Transverse colon (tissue), 4 donors: ENCODE measurements around the gene GOLGA5.

Experiments
- POLR2A ChIP-seq: fragments of 450-650 bp; IDR thresholded peaks from one replicate; pipeline ENCODE4 v1.6.1; 2016; ENCODE audit warnings: antibody characterized with exemption, mild to moderate bottlenecking, moderate library complexity
- POLR2AphosphoS5 ChIP-seq, 3 donors: sonication (generic); formaldehyde crosslinking; IDR thresholded peaks; one replicate each; pipeline ENCODE4 v1.6.1; 2016; ENCODE audit warnings: antibody characterized with exemption in 3 of 3
- TF ChIP-seq, protein P1 (sequence below), 5 experiments: fragments of 200-600 bp in 3 of 5; fragments of 450-650 bp in 2 of 5; sonication (generic) in 3 of 5; IDR thresholded peaks; 1 replicate in 2 of 5; 2 replicates in 3 of 5; pipeline ENCODE4 v1.5.1; 2016 to 2017; ENCODE audit warnings: antibody characterized with exemption in 5 of 5, inconsistent platforms in 3 of 5, mild to moderate bottlenecking in 2 of 5, moderate library complexity in 1 of 5

DNA sequence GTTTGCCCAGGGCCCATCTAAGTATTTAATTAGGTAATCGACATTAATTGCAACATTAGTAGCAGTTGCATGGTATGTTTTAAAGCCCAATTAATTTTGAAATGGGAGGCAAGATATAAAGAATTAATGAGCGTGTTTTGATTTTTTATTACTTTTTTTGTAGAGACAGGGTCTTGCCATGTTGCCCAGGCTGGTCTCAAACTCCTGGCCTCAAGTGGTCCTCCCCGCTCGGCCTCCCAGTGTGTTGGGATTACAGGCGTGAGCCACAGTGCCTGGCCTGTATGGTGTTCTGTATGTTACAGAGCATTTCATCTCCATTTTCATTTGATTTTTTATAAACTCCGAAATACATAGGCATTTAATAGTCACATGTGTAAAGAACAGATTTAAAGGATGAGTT, 856 bp downstream of the GOLGA5 start:
- TF ChIP-seq POLR2AphosphoS5 (IDR thresholded peaks at IDR 0.05) (no peak), POLR2A (no peak)
- TF ChIP-seq, protein P1, sequence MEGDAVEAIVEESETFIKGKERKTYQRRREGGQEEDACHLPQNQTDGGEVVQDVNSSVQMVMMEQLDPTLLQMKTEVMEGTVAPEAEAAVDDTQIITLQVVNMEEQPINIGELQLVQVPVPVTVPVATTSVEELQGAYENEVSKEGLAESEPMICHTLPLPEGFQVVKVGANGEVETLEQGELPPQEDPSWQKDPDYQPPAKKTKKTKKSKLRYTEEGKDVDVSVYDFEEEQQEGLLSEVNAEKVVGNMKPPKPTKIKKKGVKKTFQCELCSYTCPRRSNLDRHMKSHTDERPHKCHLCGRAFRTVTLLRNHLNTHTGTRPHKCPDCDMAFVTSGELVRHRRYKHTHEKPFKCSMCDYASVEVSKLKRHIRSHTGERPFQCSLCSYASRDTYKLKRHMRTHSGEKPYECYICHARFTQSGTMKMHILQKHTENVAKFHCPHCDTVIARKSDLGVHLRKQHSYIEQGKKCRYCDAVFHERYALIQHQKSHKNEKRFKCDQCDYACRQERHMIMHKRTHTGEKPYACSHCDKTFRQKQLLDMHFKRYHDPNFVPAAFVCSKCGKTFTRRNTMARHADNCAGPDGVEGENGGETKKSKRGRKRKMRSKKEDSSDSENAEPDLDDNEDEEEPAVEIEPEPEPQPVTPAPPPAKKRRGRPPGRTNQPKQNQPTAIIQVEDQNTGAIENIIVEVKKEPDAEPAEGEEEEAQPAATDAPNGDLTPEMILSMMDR (IDR thresholded peaks at IDR 0.05), result no peak
